ENCODE data around the gene TBX15.
"Not testable (repeated sequence)": the region's sequence is repeated elsewhere in the genome, so short reads cannot be mapped to it uniquely, and the experiment has no call there.

TBX15 gene

GRCh38 chr1:118920124-118920717 lies 67.9 kb downstream of the TBX15 start:
- H3K4me2 ChIP-seq (ENCODE audit: low read depth, low read length, poor library complexity, severe bottlenecking) = no peak overlapping the region
- H3K27ac ChIP-seq (ENCODE audit: low read depth, low read length) = no peak overlapping the region
- no peaks in the 10 kb centered on the region for H3K27me3 ChIP-seq (ENCODE audit: low read length)
- no peak for TF ChIP-seq EZH2phosphoT487 (conservative IDR thresholded peaks at IDR 0.05; ENCODE audit: low read length)
- TF ChIP-seq, protein P1, sequence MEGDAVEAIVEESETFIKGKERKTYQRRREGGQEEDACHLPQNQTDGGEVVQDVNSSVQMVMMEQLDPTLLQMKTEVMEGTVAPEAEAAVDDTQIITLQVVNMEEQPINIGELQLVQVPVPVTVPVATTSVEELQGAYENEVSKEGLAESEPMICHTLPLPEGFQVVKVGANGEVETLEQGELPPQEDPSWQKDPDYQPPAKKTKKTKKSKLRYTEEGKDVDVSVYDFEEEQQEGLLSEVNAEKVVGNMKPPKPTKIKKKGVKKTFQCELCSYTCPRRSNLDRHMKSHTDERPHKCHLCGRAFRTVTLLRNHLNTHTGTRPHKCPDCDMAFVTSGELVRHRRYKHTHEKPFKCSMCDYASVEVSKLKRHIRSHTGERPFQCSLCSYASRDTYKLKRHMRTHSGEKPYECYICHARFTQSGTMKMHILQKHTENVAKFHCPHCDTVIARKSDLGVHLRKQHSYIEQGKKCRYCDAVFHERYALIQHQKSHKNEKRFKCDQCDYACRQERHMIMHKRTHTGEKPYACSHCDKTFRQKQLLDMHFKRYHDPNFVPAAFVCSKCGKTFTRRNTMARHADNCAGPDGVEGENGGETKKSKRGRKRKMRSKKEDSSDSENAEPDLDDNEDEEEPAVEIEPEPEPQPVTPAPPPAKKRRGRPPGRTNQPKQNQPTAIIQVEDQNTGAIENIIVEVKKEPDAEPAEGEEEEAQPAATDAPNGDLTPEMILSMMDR (IDR thresholded peaks at IDR 0.05; ENCODE audit: insufficient read depth, low read length, poor library complexity, severe bottlenecking) = no peak
- H3K9me2 ChIP-seq (replicated peaks; ENCODE audit: insufficient read depth, low read length) = no peaks in the 10 kb centered on the region
- H3K79me2 ChIP-seq (ENCODE audit: insufficient read depth, low read length) = no peaks in the 10 kb centered on the region
- no peaks in the 10 kb centered on the region for H3F3A ChIP-seq (ENCODE audit: insufficient read depth)
- H2AFZ ChIP-seq (ENCODE audit: low read depth, low read length, severe bottlenecking) = no peak overlapping the region
- no peaks in the 10 kb centered on the region for H3K9me3 ChIP-seq (ENCODE audit: insufficient read depth, low read length)
- no peak overlapping the region for H3K4me3 ChIP-seq (ENCODE audit: insufficient read depth, low read length, poor library complexity, severe bottlenecking)
- H3K9ac ChIP-seq (ENCODE audit: low read length) = no peak overlapping the region
- no peaks in the 10 kb centered on the region for H4K20me1 ChIP-seq (ENCODE audit: low read depth, low read length)
- no peaks in the 10 kb centered on the region for H3K36me3 ChIP-seq (ENCODE audit: low read length)

GRCh38 chr1:118918940-118919259 lies 69.2 kb downstream of the TBX15 start:
- H3K4me2 ChIP-seq (ENCODE audit: low read depth, low read length, poor library complexity, severe bottlenecking) = peak overlapping the region; percentile 30

DNA sequence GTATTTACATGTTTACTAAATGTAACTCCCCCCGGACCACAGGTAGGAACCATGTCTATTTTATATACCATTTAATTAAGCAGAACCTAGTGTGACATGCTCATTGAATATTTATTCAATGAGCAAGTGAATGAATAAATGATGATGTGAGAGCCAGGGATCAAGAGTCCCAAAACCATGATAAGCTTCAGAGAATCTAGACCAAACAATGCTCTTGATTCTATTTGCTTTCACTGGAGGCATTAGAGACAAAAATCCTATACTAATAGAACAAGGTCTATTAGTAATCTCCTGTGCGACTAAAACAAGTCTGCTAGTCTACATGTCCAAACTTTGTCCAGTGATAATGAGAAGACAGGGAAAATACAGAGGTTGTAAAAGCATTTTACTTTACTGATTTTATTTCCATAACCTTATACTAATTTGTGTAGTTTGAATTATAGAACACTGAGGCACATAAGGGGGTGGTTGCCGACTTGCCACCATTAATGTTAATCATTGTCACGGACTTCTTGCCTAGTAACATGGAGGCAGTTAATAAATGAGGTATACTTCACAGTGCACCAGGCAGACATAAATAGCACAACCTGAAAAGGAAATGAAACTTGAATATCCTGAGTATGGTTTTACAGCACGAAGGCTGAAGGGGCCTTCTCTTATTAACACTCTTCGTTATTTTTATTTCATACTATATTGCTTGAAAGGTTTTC lies 69.8 kb downstream of the TBX15 start:
- H3K36me3 ChIP-seq (ENCODE audit: low read length) = no peaks in the 10 kb centered on the region
- H2AFZ ChIP-seq (ENCODE audit: low read depth, low read length, severe bottlenecking) = no peak overlapping the region
- no peak for TF ChIP-seq EZH2phosphoT487 (conservative IDR thresholded peaks at IDR 0.05; ENCODE audit: low read length)
- TF ChIP-seq, protein P1 (IDR thresholded peaks at IDR 0.05; ENCODE audit: insufficient read depth, low read length, poor library complexity, severe bottlenecking) = no peak
- no peaks in the 10 kb centered on the region for H4K20me1 ChIP-seq (ENCODE audit: low read depth, low read length)
- no peak overlapping the region for H3K27ac ChIP-seq (ENCODE audit: low read depth, low read length)
- peak overlapping the region; percentile 30 for H3K4me2 ChIP-seq (ENCODE audit: low read depth, low read length, poor library complexity, severe bottlenecking)
- no peak overlapping the region for H3K9ac ChIP-seq (ENCODE audit: low read length)
- H3K27me3 ChIP-seq (ENCODE audit: low read length) = no peaks in the 10 kb centered on the region
- H3F3A ChIP-seq (ENCODE audit: insufficient read depth) = no peaks in the 10 kb centered on the region
- H3K79me2 ChIP-seq (ENCODE audit: insufficient read depth, low read length) = no peaks in the 10 kb centered on the region
- no peaks in the 10 kb centered on the region for H3K9me3 ChIP-seq (ENCODE audit: insufficient read depth, low read length)
- no peak overlapping the region for H3K4me3 ChIP-seq (ENCODE audit: insufficient read depth, low read length, poor library complexity, severe bottlenecking)
- no peaks in the 10 kb centered on the region for H3K9me2 ChIP-seq (replicated peaks; ENCODE audit: insufficient read depth, low read length)

More at GRCh38 chr1:118918940-118919259, 69.2 kb downstream of the TBX15 start:
- no peak overlapping the region for H3K9ac ChIP-seq (ENCODE audit: low read length)
- TF ChIP-seq, protein P1 (IDR thresholded peaks at IDR 0.05; ENCODE audit: insufficient read depth, low read length, poor library complexity, severe bottlenecking) = no peak
- no peak for TF ChIP-seq EZH2phosphoT487 (conservative IDR thresholded peaks at IDR 0.05; ENCODE audit: low read length)
- H3K27me3 ChIP-seq (ENCODE audit: low read length) = no peaks in the 10 kb centered on the region
- no peaks in the 10 kb centered on the region for H3K79me2 ChIP-seq (ENCODE audit: insufficient read depth, low read length)
- no peaks in the 10 kb centered on the region for H4K20me1 ChIP-seq (ENCODE audit: low read depth, low read length)
- no peaks in the 10 kb centered on the region for H3K9me2 ChIP-seq (replicated peaks; ENCODE audit: insufficient read depth, low read length)
- no peak overlapping the region for H3K4me3 ChIP-seq (ENCODE audit: insufficient read depth, low read length, poor library complexity, severe bottlenecking)
- no peaks in the 10 kb centered on the region for H3F3A ChIP-seq (ENCODE audit: insufficient read depth)
- no peak overlapping the region for H2AFZ ChIP-seq (ENCODE audit: low read depth, low read length, severe bottlenecking)
- no peak overlapping the region for H3K27ac ChIP-seq (ENCODE audit: low read depth, low read length)
- no peaks in the 10 kb centered on the region for H3K9me3 ChIP-seq (ENCODE audit: insufficient read depth, low read length)
- no peaks in the 10 kb centered on the region for H3K36me3 ChIP-seq (ENCODE audit: low read length)

GRCh38 chr1:118916346-118916745 lies 71.8 kb downstream of the TBX15 start:
- H4K20me1 ChIP-seq (ENCODE audit: low read depth, low read length); H3K36me3 ChIP-seq (ENCODE audit: low read length); H3K4me3 ChIP-seq (ENCODE audit: insufficient read depth, low read length, poor library complexity, severe bottlenecking); H3K9ac ChIP-seq (ENCODE audit: low read length); H3K27ac ChIP-seq (ENCODE audit: low read depth, low read length); H3F3A ChIP-seq (ENCODE audit: insufficient read depth); H3K9me3 ChIP-seq (ENCODE audit: insufficient read depth, low read length); H2AFZ ChIP-seq (ENCODE audit: low read depth, low read length, severe bottlenecking); H3K79me2 ChIP-seq (ENCODE audit: insufficient read depth, low read length); H3K27me3 ChIP-seq (ENCODE audit: low read length); H3K9me2 ChIP-seq (replicated peaks; ENCODE audit: insufficient read depth, low read length); H3K4me2 ChIP-seq (ENCODE audit: low read depth, low read length, poor library complexity, severe bottlenecking): not testable (repeated sequence)

Measured in SU-DHL-6 (cell line).